Left cardiac atrium (tissue), 4 donors: Measurements from ENCODE around the gene ZNRF4. TPM values are rescaled to one million over a fixed set of nuclear protein-coding genes. Genes with fewer than 3 reads are reported as not detected.

ENCODE experiments used
- ATAC-seq, 2 donors: fragments of 200-7000 bp; cut with Tn5 transposase; one replicate each; pipeline ENCODE4 v1.9.1; 2020; ENCODE audit warnings: mild to moderate bottlenecking in 2 of 2, moderate library complexity in 2 of 2
- DNase-seq: peaks from one replicate; pipeline ENCODE4 v3.0.0-alpha.2; 2020
- intact Hi-C, 2 donors: fragments of 100-400 bp; cut with DNase I; formaldehyde crosslinking; loops; one replicate each; pipeline versions ENCODE4 v1.14.1 to v1.15.1; 2022 to 2023
- total RNA-seq, 2 donors: library from RNA; stranded (reverse); fragmentation: NEBNext Ultra II Directional; extraction: Animal tissue kit (Norgen Biotek cat#: 25700); gene quantifications; one replicate each; pipeline ENCODE4 v1.2.1, GENCODE V29; 2021
- donor health status: DM: no; HTN: yes; CAD: no.
- donor health status: DM: no; HTN: yes; CAD: no; lungs with severe emphysema.
- donor health status: DM: yes; HTN: yes; CAD: no.
- donor health status: Dilated cardiomyopathy.

The ZNRF4 gene
- total RNA-seq, 2 donors from 2014 or later: not detected

GRCh38 chr19:5492635-5493409 is 37.6 kb downstream of the ZNRF4 start:
- DNase-seq (no peak), ATAC-seq (no peak)
- intact Hi-C loops: no loop called here

GRCh38 chr19:5494773-5495172 is 39.6 kb downstream of the ZNRF4 start:
- DNase-seq: no peak
- ATAC-seq: no peak
- intact Hi-C loops: no loop called here

DNA sequence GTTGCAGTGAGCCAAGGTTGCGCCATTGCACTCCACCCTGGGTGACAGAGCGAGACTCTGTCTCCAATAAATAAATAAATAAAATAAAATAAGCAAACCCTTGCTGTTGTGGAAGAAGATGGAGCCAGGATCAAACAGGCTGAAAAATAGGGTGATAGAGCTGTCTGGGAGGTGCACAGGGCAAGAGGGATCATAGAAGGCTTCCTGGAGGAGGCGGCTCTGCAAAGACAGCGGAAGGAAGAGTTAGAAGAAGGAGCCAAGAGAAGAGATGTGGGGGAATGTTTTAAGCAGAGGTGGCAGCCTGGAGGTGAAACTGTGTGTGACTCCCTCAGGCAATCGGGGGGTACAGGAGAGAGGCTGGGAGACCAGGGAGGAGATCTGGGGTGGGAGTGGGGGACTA is 40.6 kb downstream of the ZNRF4 start:
- ATAC-seq: no peak
- intact Hi-C loops: no loop called here
- DNase-seq: no peak

DNA sequence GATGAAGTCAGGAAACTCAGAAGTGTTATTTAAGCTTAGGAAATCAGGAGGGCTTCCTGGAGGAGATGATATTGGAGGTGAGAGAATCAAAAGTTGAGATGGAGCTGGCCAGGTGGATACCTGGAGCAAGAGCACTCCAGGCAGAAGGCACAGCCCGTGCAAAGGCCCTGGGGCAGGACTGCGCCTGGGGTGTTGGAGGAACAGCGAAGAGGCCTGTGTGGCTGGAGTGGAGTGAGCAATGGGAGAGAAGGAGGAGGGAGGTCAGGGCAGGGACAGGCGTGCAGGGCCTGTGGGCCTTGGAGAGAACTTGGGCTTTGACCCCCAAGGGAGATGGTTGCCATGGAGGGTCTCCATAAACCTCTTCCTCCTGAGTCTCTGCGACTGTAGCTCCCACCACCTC is 42.1 kb downstream of the ZNRF4 start:
- ATAC-seq: no peak
- no peak for DNase-seq
- intact Hi-C loops: no loop called here

DNA sequence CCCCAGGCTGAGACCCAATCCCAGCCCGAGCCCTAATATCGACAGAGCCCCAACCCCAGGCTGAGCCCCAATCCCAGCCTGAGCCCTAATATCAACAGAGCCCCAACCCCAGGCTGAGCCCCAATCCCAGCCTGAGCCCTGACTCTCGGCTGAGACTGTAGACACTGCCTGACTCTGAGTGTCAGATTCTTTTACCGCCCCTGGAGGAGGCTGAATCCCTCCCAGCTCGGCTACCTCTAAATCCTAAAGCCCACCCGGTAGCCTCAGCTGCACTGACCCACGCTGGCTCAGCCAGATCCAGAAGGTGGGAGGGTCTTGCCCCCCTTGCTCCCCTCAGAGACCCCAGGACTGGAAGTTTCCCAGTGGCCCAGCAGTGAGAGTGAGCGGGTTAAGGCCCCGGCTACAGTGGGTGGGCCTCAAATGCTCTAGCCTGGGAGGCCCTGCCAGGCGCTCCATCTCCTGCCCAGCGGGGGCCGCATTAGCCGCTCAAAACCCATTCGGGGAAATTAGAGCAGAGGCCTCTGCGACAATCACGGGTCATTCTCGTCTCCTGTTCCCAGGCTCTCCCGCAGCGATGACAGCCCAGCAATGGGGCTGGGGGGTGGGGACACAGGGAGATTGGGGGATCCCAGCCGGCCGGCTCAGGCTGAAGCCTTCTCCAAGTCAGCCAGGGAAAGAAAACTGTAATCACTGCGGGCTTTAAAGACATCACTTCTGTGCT is 43.8 kb downstream of the ZNRF4 start:
- DNase-seq (no peak), ATAC-seq (no peak)
- intact Hi-C loops: no loop called here

DNA sequence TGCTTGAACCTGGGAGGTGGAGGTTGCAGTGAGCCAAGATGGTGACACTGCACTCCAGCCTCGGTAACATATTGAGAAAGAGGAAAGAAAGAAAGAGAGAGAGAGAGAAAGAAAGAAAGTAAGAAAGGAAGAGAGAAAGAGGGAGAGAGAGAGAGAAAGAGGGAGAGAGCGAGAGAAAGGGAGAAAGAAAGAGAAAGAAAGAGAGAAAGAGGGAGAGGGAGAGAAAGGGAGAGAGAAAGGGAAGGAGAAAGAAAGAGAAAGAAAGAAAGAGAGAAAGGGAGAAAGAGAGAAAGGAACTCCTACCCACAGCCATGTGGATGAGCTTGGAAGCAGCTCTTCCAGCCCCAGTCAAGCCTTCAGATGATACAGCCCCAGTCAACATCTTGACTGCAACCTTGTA is 46.7 kb downstream of the ZNRF4 start:
- intact Hi-C loops: no loop called here
- DNase-seq: no peak
- no peak for ATAC-seq

DNA sequence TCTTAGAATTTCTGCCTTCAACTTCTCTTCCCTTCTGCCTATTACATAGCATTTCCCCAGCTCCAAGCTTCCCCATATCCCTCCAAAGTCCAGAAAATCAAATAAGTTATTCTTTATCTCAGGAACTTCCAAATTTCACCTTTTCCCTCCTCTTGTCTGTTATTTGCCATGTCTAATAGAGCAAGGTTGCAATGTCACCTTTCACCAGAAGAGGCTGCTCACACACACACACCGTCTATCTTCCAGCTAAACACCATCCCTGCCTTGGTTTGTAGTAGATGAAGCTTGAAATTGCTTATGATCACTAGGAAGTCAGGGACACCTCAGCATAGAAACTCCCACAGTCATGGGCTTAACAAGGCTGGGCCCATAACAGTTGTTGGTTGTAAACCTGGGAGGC is 48.4 kb downstream of the ZNRF4 start:
- intact Hi-C loops: no loop called here
- DNase-seq (no peak), ATAC-seq (no peak)

DNA sequence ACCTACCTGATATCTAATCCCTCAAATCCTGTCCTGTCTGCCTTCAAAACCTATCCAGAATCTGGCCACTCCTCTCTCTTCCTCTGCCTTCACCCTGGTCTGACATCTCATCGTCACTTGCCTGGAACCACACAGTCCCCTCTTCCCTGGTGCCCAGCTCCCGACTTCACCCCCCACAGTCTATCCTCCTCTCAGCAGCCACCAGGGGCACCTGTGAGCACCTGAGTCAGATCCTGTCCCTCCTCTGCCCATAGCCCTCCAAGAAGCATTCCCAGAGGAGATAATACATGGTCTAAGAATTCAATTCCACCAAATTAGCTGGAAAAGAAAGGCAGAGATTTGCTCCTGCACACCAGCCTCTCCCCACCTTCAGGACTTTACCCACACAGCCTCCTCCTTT is 48.9 kb downstream of the ZNRF4 start:
- ATAC-seq: no peak
- no peak for DNase-seq
- intact Hi-C loops: no loop called here

Other genes with a start within 250 kb of the ZNRF4 start
- gene PTPRS, start 114.6 kb upstream of the ZNRF4 start, total RNA-seq: 100 to 1,000 TPM in 1 of 2 donors, 10 to 100 TPM in 1; 95.6 to 130 TPM
- gene TINCR, start 112.5 kb downstream of the ZNRF4 start, total RNA-seq: under 1 TPM; 0.15 to 0.37 TPM
- 10 to 100 TPM; 47.7 to 54.7 TPM for gene SAFB2, start 167.4 kb downstream of the ZNRF4 start, total RNA-seq
- 10 to 100 TPM; 51.7 to 63.2 TPM for gene SAFB, start 167.7 kb downstream of the ZNRF4 start, total RNA-seq
- gene MICOS13, start 225.1 kb downstream of the ZNRF4 start, total RNA-seq: 100 to 1,000 TPM; 127 to 142 TPM
- 1 to 10 TPM; 4.0 to 4.4 TPM for gene HSD11B1L, start 225.6 kb downstream of the ZNRF4 start, total RNA-seq
- 100 to 1,000 TPM; 500 to 504 TPM for gene RPL36, start 234.9 kb downstream of the ZNRF4 start, total RNA-seq